Gastrocnemius medialis (tissue), 4 donors: ENCODE data around the gene G3BP1. TPM values are rescaled to one million over a fixed set of nuclear protein-coding genes. Genes with fewer than 3 reads are reported as not detected.

ENCODE experiments used
- ATAC-seq, 2 donors: fragments of 150-250 bp; one replicate each; pipeline ENCODE4 v1.9.1; 2016
- DNase-seq, 2 donors: peaks; one replicate each; pipeline ENCODE4 v3.0.0-alpha.2; 2019
- H3K27ac ChIP-seq, 4 donors: fragments of 200-600 bp; sonication (generic); 1 replicate in 1 of 4; 2 replicates in 3 of 4; pipeline ENCODE4 v1.5.1; 2016 to 2018; ENCODE audit warnings: mild to moderate bottlenecking in 2 of 4, moderate library complexity in 1 of 4
- H3K27me3 ChIP-seq, 3 donors: fragments of 200-600 bp; sonication (generic) in 2 of 3; 1 replicate in 1 of 3; 2 replicates in 2 of 3; pipeline versions ENCODE4 v1.5.1 to v1.6.0; 2016 to 2019; ENCODE audit warnings: mild to moderate bottlenecking in 1 of 3, moderate library complexity in 1 of 3
- H3K36me3 ChIP-seq, 2 donors: fragments of 200-600 bp; sonication (generic) in 1 of 2; one replicate each; pipeline ENCODE4 v1.5.1; 2017 to 2018
- H3K4me1 ChIP-seq, 2 donors: fragments of 200-600 bp; sonication (generic) in 1 of 2; one replicate each; pipeline ENCODE4 v1.5.1; 2016 to 2017; ENCODE audit warnings: mild to moderate bottlenecking in 2 of 2
- H3K4me3 ChIP-seq, 4 donors: fragments of 200-600 bp; sonication (generic) in 3 of 4; 1 replicate in 1 of 4; 2 replicates in 3 of 4; pipeline ENCODE4 v1.5.1; 2016 to 2019; ENCODE audit warnings: mild to moderate bottlenecking in 2 of 4
- H3K9me3 ChIP-seq, 3 donors: fragments of 200-600 bp; sonication (generic) in 2 of 3; 1 replicate in 1 of 3; 2 replicates in 2 of 3; pipeline ENCODE4 v1.5.1; 2016 to 2019
- POLR2A ChIP-seq, 2 donors: fragments of 450-650 bp; IDR thresholded peaks; one replicate each; pipeline ENCODE4 v1.6.1; 2017; ENCODE audit warnings: antibody characterized with exemption in 2 of 2, mild to moderate bottlenecking in 2 of 2, moderate library complexity in 2 of 2
- in situ Hi-C, 4 donors: fragments of 200-750 bp; cut with MboI; loops; one replicate each; pipeline versions ENCODE4 v1.15.0 to v1.8.0; 2017; ENCODE audit warnings: low sequenced_read_pairs in 4 of 4
- intact Hi-C: fragments of 100-400 bp; cut with DNase I; formaldehyde crosslinking; loops from one replicate; pipeline ENCODE4 v1.15.1; 2023; ENCODE audit warnings: low total_unique reads
- total RNA-seq, 4 donors: library from RNA; depleted of rRNA; stranded (reverse); fragments of >200 nt; gene quantifications; one replicate each; pipeline versions ENCODE4 v1.1.0 to v1.2.3, GENCODE V29; 2016
- TF ChIP-seq, protein P1 (sequence below), 5 experiments: fragments of 450-650 bp in 3 of 5; fragments of 200-600 bp in 2 of 5; sonication (generic) in 2 of 5; IDR thresholded peaks in 4 of 5; conservative IDR thresholded peaks in 1 of 5; 1 replicate in 4 of 5; 2 replicates in 1 of 5; pipeline ENCODE4 v1.5.1; 2016 to 2019; ENCODE audit warnings: antibody characterized with exemption in 5 of 5, mild to moderate bottlenecking in 3 of 5, moderate library complexity in 3 of 5

The G3BP1 gene
- total RNA-seq, 4 donors from 2014 or later: 80.5 to 114 (median 108) TPM

DNA sequence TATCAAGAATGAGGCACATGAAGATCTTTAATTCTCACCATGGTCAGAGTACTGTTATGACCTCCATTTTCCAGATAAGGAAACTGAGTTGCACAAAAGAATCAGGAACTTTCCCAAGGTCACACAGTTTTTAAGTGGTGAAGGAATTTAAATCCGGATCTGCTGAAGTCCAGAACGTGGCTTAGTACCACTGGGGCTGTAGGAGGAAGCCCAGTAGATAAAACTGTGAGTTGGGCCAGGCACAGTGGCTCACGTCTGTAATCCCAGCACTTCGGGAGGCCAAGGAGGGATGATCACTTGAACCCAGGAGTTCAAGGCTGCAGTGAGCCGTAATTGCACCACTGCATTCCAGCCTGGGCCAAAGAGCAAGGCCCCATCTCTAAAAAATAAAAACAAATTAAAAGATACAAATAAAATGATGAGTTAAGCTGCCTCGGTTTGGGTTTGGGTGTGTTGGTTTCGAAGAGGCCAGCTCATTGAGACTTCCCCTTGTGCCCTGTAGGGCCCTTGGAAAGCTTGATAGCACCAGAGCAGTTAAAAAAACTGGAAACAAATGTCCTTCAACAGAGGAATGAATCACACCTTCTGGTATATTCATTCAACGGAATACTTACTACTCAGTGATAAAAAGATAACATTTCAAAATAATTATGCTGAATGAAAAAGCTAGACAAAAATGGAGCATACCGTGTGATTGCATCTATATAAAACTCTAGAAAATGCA, 33.5 kb upstream of the G3BP1 start:
- H3K4me1 ChIP-seq: peaks cover 16 to 22% of the 10 kb centered on the region in 2 donors
- TF ChIP-seq, protein P1, sequence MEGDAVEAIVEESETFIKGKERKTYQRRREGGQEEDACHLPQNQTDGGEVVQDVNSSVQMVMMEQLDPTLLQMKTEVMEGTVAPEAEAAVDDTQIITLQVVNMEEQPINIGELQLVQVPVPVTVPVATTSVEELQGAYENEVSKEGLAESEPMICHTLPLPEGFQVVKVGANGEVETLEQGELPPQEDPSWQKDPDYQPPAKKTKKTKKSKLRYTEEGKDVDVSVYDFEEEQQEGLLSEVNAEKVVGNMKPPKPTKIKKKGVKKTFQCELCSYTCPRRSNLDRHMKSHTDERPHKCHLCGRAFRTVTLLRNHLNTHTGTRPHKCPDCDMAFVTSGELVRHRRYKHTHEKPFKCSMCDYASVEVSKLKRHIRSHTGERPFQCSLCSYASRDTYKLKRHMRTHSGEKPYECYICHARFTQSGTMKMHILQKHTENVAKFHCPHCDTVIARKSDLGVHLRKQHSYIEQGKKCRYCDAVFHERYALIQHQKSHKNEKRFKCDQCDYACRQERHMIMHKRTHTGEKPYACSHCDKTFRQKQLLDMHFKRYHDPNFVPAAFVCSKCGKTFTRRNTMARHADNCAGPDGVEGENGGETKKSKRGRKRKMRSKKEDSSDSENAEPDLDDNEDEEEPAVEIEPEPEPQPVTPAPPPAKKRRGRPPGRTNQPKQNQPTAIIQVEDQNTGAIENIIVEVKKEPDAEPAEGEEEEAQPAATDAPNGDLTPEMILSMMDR (IDR thresholded peaks at IDR 0.05 in 4 of 5, conservative IDR thresholded peaks at IDR 0.05 in 1 of 5): no peak
- no peak for TF ChIP-seq POLR2A (IDR thresholded peaks at IDR 0.05)
- H3K27me3 ChIP-seq: no peaks in the 10 kb centered on the region
- H3K36me3 ChIP-seq: no peaks in the 10 kb centered on the region
- ATAC-seq (no peak), DNase-seq (no peak)
- H3K4me3 ChIP-seq: no peak overlapping the region
- intact Hi-C loops: no loop called here
- H3K9me3 ChIP-seq: no peaks in the 10 kb centered on the region
- no peak overlapping the region for H3K27ac ChIP-seq
- in situ Hi-C loops: loop anchor here in 2 of 4 donors (10.0 to 25.0 kb wide), 3 partner anchors 73 to 293 kb away; partner anchors contain the start of gene SLC36A1 (in 1 of the 2)

DNA sequence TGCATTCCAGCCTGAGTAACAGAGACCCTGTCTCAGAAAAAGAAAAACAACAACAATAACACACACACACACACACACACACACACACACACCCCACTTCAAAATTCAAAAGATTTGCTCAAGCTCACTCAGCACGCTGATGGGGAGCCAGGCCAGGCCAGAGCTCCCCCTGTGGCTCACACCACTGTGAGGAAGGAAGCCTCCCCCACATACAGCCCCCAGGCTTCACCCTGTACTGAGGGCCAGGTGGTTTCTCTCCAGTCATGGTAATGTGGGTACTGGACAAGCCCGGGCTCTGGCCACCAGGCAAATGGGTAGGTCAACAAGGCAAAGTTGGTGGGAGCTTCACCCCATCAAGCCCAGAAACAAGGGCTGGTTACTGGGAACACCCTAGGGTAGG, 32.4 kb upstream of the G3BP1 start:
- peak overlapping the region in 1 of 4 donors; percentile 10 for H3K27ac ChIP-seq
- no peaks in the 10 kb centered on the region for H3K9me3 ChIP-seq
- in situ Hi-C loops (loop anchor here in 2 of 4 donors (10.0 to 25.0 kb wide), 3 partner anchors 75 to 295 kb away; partner anchors contain the start of gene SLC36A1 (in 1 of the 2)), intact Hi-C loops (no loop called here)
- DNase-seq: no peak
- H3K27me3 ChIP-seq: no peaks in the 10 kb centered on the region
- TF ChIP-seq POLR2A (IDR thresholded peaks at IDR 0.05): no peak
- TF ChIP-seq, protein P1 (IDR thresholded peaks at IDR 0.05 in 4 of 5, conservative IDR thresholded peaks at IDR 0.05 in 1 of 5): no peak
- no peak overlapping the region for H3K4me3 ChIP-seq
- no peaks in the 10 kb centered on the region for H3K36me3 ChIP-seq
- no peak for ATAC-seq
- peaks cover 16 to 22% of the 10 kb centered on the region in 2 donors for H3K4me1 ChIP-seq

DNA sequence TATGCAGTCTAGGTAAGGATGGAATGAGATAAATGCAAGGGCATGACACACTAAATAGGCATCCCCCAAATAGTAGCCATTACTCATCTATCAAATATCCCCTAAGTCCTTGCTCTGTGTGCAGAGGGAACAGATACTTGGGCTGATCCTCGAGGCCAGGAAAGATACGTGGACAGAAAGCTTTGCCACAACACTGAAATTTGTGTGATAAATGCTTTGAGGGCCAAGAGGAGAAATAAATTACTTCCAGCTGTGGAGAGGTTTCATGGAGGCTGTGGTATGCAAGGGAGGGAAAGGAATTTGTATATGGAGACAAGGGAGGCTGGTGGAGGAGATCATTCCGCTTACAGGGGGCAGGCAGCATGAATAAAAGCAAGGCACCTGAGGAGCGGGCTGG, 31.8 kb upstream of the G3BP1 start:
- peaks cover 0 to under 1% of the 10 kb centered on the region in 2 donors for H3K36me3 ChIP-seq
- H3K4me3 ChIP-seq: peak overlapping the region in 1 of 4 donors; percentile 23
- peaks cover 16 to 22% of the 10 kb centered on the region in 2 donors for H3K4me1 ChIP-seq
- in situ Hi-C loops (loop anchor here (5.0 to 25.0 kb wide), 4 partner anchors 75 to 295 kb away; partner anchors contain the start of gene SLC36A1 (in 1 of the 4)), intact Hi-C loops (loop anchor here (1.0 kb wide), 1 partner anchor 81 kb away; no protein-coding TSS in a partner anchor)
- ATAC-seq (peak in 1 of 2 donors; percentile 13), DNase-seq (no peak)
- no peaks in the 10 kb centered on the region for H3K9me3 ChIP-seq
- H3K27ac ChIP-seq: peak overlapping the region; percentile 29 to 68 (median 47)
- no peaks in the 10 kb centered on the region for H3K27me3 ChIP-seq
- no peak for TF ChIP-seq POLR2A (IDR thresholded peaks at IDR 0.05)
- TF ChIP-seq, protein P1 (IDR thresholded peaks at IDR 0.05 in 4 of 5, conservative IDR thresholded peaks at IDR 0.05 in 1 of 5): no peak

DNA sequence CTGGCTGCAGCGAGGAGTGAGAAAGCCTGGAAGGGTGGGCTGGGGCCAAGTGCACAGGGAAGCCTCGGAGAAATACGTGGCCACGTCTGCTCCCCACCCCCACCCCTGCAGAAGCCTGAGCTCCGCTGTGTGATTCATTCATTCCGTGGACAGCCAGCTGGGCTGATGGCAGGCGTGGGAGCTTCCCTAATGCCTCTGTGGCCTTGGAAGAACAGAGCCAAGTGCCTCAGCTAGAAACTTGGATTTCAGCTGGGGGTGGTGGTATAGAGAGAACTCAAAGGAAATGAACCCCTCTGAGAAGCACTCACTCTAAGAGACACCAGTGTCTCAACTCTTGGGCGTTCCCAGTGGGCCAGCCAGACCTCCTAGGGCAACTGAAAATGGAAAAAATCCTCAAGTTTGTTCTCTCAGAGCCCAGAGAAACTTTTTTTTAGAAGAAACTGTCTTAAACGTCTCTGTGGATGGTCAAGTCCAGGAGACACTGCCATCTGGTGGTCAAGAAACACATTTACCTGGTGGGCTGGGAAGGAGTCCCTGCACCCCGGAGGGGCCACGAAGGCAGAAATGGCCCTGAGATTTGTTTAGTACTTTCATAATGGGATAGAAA, 31.3 kb upstream of the G3BP1 start:
- H3K27ac ChIP-seq: peak overlapping the region; percentile 29 to 68 (median 47)
- H3K4me1 ChIP-seq: peaks cover 16 to 22% of the 10 kb centered on the region in 2 donors
- TF ChIP-seq, protein P1 (IDR thresholded peaks at IDR 0.05 in 4 of 5, conservative IDR thresholded peaks at IDR 0.05 in 1 of 5): peak; percentile 82 to 91 (median 88)
- no peak for TF ChIP-seq POLR2A (IDR thresholded peaks at IDR 0.05)
- peak overlapping the region in 3 of 4 donors; percentile 19 to 34 (median 23) for H3K4me3 ChIP-seq
- no peaks in the 10 kb centered on the region for H3K27me3 ChIP-seq
- peaks cover 0 to 6% of the 10 kb centered on the region in 2 donors for H3K36me3 ChIP-seq
- no peaks in the 10 kb centered on the region for H3K9me3 ChIP-seq
- ATAC-seq (peak; percentile 67 to 83), DNase-seq (peak; percentile 6 to 43)
- intact Hi-C loops (loop anchor here (1.0 kb wide), 1 partner anchor 81 kb away; no protein-coding TSS in a partner anchor), in situ Hi-C loops (loop anchor here (5.0 to 25.0 kb wide), 2 partner anchors 78 to 278 kb away; no protein-coding TSS in a partner anchor)
